T follicular helper cell (primary cell): Measurements from ENCODE around the gene PRR12.

Source experiments
- DNase-seq: peaks from one replicate; pipeline ENCODE4 v3.0.0-alpha.2; 2020; ENCODE audit warnings: low read depth

PRR12 gene

DNA sequence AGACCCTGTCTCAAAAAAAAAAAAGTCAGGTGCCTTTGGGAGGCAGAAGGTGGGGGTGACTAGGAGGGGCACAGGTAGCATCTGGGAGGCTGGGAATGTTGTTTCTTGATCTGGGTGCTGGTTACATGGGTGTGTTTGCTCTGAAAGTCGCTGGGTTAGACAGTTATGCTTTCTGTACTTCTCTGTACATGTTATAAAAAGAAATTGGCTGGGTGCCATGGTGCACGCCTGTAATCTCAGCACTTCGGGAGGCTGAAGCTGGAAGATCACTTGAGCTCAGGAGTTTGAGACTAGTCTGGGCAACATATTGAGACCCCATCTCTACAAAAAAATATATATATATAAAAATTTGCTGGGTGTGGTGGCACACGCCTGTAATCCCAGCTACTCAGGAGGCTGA is 25.7 kb upstream of the PRR12 start:
- no peak for DNase-seq

DNA sequence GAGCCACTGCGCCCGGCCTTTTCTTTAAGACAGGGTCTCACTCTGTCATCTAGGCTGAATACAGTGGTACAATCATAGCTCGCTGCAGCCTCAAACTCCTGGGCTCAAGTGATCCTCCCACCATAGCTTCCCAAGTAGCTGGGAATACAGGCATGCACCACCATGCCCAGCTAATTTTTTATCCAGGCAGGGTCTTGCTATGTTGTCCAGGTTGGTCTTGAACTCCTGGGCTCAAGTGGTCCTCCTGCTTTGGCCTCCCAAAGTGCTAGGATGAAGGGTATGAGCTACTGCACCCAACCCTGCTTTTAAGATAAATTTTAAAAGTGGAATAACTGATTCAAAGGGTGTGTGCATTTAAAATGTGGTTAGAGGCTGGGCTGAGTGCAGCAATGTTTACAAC is 24.7 kb upstream of the PRR12 start:
- DNase-seq: no peak

DNA sequence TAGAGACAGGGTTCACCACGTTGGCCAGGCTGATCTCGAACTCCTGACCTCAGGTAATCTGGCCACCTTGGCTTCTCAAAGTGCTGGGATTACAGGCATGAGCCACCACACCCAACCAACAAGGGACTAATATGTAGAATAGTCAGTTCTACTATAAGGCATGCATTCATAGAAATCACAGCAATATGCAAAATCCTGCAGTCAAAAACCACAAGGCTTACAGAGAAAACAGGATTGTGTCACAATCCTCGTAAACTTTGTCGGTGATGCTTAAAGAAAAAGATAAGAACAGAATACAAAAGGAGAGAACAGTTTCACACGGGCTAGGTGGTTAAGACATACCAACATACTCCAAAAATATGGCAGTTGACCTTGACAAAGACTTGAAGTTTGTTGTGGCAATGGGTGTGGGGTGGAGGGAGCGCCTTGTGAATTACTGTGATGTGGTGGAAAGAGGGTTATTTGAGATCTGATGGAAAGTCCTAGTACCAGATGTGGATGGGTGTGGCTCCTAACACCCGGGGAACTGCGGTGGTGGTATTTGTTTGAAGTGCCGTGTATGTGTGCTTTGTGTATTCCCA is 23.0 kb upstream of the PRR12 start:
- DNase-seq: peak; percentile 67

DNA sequence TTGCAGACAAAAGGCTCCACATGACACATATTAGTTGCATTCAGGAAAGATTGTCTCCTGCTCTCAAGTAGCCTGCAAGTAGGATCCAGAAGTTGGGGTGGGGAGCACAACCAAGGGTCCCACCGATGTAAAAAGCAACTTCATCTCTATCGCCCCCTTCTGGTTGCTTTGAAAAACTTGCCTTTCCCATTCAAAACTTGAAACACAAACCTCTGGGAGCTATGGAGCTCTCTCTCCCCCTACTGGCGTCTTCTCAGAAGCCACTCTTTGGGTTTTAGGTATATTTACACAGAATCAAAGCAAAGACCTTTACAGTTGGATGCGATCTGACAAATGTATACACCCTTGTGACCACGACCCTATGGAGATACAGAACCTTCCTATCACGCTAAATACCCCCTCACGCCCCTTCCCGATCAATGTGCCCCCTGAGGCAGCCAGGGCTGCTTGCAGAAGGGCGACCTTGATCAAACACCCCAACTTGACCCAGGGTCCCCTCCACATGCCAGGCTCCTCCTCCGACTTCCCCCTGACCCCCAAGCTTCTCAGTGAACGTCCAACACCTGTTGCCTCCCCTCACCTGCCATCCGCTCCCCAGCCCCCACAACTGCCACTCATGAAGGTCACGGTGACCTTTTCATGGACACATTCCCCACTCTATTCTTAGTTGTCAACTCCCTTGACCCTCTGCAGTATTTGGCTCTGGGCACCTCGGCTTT is 20.7 kb upstream of the PRR12 start:
- DNase-seq: peak; percentile 62

DNA sequence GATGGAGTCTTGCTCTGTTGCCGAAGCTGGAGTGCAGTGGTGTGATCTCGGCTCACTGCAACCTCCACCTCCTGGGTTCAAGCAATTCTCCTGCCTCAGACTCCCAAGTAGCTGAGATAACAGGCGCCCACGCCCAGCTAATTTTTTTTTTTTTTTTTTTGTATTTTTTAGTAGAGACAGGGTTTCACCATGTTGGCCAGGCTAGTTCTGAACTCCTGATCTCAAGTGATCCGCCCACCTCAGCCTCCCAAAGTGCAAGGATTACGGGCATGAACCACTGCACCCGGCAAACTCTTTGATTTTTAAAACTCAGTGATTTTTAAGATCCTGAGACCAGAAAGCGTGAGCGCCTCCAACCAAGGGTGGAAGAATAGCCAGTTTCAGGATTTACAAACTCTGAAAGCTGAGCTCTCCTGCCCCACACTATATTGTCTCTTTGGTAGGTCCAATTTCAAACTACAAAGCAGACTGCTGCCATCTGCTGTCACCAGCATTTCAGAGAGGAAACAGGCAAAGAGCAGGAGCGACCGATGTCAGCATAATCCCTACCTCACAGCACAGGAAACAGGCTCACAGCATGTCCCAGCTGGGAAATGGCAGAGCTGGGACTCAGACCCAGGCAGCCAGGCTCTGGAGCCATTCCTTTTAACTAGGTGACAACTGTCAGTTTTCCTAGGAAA is 19.8 kb upstream of the PRR12 start:
- no peak for DNase-seq

DNA sequence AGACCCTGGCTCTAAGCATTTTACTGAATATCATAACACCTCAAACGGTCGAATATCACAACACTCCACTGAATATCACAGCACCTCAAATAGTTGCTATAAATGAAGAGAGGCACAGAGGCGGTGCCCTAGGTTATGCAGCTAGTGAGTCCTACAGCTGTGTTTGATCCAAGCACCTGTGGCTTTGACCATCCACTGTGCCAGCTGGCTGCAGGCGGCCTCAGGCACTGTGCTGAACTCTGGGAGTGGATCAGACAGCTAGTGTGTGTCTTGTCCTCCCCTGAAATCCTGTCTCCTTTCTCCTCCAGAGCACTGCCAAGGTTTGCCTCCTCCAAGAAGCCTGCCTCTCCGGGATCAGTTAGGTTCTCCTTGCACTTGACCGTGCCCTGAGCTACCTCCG is 18.0 kb upstream of the PRR12 start:
- no peak for DNase-seq

DNA sequence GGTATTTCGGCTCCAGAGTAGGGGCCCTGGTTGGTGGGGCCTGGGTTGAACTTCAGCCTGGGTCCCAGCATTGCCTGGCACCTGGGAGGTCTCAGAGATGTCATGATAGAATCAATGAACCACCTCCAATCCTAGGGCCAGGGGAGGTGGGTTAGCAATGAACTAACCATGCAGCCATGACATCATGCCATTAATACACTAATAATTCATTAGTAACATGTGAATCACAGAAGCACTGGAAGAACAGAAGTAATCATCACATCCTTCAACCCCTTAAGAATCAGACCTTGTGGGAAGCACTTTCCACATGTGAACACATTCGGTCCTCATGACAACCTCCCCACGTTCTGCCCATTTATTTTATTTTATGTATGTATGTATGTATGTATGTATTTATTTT is 17.6 kb upstream of the PRR12 start:
- DNase-seq: no peak

DNA sequence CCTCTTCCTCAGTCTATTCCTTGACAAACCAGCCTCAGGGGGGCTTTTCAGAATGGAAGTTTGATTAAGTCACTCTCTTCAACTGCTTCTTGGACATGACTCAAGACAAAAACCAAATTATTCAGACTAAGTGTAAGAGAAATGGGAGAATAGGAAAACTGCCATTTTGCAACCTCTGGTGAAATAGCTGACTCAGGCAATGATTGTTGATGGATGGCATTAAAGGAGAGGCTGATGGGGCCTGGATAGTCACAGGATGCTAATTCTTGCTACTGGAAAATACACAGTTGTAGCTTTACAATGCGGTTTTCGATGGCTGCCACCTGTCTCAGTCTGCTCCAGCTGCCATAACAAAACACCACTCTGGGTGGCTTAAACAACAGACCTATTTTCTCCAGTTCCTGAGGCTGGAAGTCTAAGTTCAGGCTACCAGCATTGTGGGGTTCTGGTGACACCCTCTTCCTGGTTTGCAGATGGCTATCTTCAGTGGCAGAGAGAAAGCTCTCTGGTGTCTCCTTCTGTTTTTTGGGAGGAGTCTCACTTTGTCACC is 16.7 kb upstream of the PRR12 start:
- DNase-seq: no peak

DNA sequence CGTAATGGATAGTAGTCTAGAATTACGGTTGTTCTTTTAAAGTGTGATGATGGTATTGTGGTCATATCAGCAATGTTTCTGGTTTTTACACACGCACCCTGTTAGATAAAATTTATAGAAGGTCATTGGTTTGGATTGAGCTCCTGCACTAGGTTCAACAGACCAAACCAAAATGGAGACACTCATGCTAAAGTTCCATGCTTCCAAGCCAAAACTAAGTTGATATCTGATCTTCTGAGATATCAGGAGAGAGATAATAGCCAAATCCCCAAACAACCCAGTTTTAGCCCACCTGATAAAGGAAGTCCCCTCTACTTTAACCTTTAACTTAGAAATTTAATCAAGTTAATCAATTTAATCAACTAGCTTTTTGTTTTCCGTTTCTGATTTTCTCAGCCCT is 11.8 kb upstream of the PRR12 start:
- no peak for DNase-seq

DNA sequence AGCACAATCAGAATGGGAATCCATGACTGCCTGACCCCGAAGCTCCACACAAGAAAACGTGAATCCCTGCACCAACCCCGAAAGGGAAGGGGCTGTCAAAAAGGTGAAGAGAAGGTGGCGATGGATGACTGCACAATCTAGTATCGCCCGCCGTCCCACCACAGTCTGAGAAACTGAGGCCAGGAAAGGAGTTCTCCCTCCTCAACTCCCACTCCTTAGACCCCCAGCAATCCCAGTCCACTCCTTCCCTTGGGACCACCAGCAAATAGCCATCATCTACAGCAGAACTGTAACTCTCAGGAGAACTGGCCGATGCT is 11.1 kb upstream of the PRR12 start:
- no peak for DNase-seq

DNA sequence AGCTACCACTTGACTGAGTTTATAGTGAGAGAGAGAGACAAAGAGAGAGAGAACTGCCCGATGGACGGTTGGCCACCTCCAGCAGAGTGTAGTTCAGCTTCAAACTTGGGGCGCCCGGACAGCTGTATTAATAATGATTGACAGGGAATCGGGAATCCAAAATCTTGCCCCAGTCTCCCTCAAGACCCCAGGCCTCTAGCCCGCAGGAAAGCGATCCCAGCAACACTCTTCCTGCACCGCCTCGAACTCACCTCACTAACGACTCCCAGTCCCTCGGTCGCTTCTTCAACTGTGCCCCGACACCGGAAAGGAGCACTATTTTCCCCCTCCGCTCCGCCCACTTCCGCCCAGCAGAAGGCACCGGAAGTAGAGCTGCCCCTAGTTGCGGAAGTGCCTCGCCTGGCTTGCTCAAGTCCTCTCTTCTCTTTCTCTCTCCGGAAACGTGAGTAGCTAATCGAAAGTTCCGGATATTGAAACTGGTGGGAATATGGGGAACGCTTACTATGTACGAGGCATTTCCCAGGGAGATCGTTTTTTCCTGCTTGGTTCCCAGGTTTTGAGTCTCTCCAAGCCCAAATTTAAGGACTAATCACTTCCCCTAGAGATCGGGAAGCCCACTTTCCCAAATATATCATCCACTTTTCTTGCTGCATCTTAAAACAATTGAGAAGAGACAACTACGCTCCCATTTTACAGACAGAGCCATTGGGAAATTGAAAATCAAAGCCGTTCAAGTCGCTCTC is 10.5 kb upstream of the PRR12 start, which contains the start of gene NOSIP:
Gene NOSIP (minus strand): TSS at position 293 of the 743 bp plus-strand sequence. CDS start 19,865 bp downstream, outside the sequence.
- peak; percentile 94 for DNase-seq

DNA sequence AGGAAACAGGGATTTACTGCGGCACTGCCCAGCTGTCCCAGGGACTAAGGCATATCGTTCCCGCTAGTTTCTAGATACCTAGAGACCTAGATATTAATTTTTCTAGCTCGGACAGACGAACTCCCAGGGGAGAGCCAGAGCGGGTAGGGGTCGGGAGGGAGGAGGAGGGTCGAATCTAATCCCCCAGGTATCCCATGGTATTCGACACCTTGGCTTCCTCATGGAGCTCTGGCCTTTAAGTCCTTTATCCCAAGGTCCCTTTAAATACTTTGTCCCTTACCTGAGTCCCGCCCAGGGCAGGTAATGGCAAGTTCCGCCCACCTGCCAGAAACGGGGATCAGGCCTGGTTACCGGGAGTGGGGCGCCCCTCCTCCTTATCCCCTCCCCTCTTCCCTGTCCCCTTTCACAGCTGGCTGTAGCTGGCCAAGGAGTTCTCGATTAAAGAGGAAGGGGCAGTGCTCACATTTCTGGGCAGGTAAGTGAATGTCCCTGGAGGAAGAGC is 9.9 kb upstream of the PRR12 start, which contains the start of gene PRRG2:
Gene PRRG2 (plus strand): TSS at position 310 of the 502 bp plus-strand sequence. CDS start 1,904 bp downstream, outside the sequence.
- DNase-seq: no peak

DNA sequence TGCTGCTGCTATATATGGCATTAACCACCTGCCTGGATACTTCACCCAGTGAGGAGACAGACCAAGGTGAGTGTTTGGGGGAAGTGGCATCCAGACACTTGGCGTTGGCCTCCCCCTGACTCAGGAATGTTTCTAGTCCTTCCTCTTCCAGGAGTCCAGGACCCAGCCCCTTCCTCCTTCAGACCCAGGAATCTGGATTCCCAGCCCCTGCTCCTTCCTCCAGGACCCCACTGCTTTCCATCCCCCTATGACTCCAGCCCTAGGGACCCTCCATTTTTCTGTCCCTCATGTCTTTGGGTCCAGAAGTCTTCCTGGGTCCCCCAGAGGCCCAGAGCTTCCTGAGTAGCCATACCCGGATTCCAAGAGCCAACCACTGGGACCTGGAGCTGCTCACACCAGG is 7.7 kb upstream of the PRR12 start:
- no peak for DNase-seq

DNA sequence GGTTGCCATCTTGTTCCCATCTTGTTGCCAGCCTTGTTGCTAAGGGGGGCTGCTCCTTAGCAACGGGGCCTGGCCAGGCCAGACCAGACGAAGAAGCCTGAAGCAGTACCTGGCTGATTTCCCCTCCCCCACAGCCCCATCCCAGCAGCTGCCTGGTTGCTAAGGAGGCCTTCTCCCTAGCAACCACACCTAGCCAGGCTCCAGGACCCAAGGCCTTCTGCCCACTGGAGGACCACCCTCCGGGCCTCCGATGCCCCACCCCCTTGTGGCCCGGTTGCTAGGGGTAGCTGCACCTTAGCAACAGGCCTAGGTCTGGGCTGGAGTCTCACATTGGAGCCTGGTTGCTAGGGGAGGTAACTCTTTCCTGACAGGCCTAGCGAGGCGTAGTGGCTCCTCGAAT is 6.0 kb upstream of the PRR12 start:
- no peak for DNase-seq

DNA sequence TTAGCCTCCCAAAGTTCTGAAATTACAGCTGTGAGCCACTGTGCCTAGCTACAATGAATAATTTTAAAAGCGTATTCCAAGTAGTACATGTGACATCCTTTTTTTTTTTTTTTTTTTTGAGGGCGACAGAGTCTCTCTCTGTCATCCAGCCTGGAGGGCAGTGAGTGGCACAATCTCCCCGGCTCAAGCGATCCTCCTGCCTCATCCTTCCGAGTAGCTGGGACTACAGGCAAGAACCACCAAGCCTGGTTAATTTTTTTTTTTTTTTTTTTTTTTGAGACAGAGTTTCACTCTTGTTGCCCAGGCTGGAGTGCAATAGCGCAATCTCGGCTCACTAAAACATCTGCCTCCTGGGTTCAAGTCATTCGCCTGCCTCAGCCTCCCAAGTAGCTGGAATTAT is 3.8 kb upstream of the PRR12 start:
- no peak for DNase-seq

DNA sequence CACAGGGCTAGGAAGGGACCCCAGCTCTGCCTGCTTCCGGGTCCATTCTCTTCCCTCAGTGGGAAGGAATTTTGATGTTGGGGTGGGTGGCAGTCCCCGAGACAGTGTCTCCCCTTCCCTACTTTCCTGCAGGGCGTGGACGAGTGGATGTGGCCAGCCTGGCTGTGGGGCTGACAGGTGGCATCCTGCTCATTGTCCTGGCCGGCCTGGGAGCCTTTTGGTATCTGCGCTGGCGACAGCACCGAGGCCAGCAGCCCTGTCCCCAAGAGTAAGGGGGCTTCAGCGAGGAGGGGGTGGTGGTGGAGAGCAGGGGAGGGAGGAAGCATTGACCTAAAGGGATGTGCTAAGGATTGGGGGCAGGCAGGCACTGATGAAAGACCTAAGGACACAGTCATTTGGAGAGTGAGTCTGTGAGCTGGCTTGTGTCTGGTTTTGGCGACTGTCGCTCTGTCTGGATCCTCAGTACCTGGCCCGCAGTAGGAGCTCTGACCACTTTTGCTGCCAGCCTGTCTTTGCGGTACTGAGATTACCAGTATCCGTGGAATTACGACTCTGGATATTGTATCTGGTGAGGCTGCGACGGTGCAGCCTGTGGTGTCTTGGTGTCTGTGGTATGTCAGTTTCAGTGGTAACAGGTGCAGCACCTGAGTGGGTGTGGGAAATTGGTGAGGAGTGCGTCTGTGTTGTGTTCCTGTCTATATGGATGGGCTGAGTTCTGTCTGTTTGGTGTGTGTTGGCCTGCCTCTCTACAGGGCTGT is 2.4 kb upstream of the PRR12 start:
- no peak for DNase-seq

DNA sequence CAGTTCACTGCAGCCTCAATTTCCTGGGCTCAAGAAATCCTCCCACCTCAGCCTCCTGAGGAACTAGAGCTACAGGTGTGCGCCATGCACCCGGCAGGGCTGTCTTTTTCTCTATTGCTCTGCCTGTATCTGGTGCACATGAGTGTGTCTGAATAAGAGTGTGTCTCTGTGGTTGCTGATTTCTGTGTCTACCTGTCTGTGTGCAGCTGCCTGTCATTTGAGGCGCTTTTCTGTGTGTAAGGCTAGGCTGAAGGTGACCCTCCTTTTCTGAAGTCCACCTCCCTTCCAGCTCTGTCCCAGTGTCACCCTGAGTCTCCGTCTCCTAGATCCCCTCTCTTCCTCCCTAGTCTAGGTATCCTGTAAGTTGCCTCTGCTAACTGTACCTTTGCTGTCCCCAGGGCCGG is 1.5 kb upstream of the PRR12 start:
- no peak for DNase-seq

DNA sequence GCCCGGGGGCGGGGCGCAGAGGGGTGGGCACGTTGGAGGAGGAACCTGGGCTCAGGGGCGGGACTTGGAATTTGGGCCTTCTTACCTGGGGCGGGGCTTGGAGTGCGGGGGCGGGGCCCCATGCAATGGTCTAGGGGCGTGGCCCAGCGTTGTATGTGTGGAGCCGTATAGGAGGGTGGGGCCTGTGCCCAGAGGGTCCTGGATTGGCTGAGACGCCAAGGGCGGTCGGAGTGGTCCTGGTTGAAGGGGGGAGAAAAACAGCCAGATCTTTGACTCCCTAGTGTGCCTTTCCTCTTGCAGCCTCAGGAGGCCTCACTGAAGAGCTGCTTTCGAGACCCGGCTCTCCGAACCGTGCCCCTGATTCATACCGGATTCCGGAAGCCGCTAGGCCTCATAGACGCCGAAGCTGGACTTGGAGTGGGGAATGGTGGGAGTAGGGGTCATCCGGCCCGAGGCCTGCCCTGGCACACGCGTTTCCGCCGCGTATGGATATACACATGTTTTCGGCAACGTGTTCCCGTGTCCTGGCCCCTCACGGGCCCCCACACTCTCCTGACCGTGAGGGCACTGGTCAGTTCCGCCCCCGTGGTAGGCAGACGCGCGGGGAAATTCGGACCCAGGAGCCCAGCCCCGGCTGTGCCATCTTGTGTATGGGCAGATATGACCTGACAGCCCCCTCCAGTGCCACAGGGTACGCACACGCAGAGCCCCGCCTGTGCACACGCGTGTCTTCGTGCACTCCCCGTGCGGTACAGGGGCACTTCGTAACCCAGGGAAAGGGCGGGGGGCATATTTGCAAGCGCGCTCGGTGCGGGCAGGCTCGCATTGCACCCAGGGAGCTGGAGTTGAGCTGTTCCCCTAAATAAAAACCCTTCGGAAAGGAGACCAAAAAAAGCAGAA is 661 bp upstream of the PRR12 start:
- DNase-seq: peak; percentile 91

DNA sequence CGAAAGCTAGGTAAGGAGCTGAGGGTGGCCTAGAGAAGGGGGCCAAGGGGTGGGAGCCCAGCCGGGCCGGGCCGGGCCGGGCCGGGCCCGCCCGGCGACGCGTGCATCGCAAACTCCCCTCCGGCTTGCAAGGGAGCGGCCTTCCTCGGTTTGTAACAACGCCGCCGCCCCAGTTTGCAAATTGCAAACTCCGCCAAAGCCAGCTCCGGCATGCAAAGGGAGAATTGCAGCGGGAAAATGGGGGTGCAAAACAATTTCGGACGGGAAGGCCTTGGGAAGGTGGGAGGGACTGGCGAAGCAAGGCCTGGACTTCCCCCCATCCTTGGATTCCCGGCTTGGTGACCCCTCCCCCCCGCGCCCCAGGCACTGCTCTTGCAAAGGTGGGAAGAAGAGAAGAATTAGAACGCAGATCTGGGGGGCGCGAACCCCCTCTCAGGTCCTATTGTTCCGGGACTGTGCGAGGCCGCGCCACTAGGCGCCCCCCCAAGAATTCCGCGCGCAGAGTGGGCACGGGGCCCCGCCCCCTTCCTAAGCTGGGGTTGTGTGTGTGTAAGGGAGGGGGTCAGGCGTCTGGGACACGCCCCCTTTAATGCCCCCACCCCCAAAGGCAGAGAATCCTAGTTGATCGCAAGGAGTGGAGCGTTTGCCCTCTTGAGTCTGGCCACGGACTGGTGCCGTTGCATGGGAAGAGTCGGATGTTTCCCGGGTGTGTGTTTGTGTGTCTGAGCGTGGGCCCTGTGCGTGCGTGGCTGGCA is 926 bp downstream of the PRR12 start:
- no peak for DNase-seq
